SK-N-SH (cell line): Measurements from ENCODE around the gene GPR85.

Source experiments
- CTCF ChIP-seq: fragments of 200-600 bp; sonication (generic); IDR thresholded peaks from 2 replicates; pipeline ENCODE4 v1.6.1; 2017; ENCODE audit warnings: antibody characterized with exemption, mild to moderate bottlenecking, moderate library complexity
- FOXJ3 ChIP-seq: sonication (generic); formaldehyde crosslinking; IDR thresholded peaks from 2 replicates; pipeline ENCODE4 v1.5.1; 2020; ENCODE audit warnings: mild to moderate bottlenecking, missing genetic modification reagents
- TAF1 ChIP-seq: IDR thresholded peaks from 2 replicates; pipeline ENCODE4 v1.6.1; 2012; ENCODE audit warnings: low read depth, mild to moderate bottlenecking, low read length, moderate library complexity, borderline replicate concordance

GRCh38 chr7:113033959-113034358, 52.7 kb downstream of the GPR85 start:
- TF ChIP-seq TAF1 (no peak), CTCF (no peak), FOXJ3 (CRISPR knock-in tag) (no peak)
